ENCODE data around the gene ALDH4A1.

DNA sequence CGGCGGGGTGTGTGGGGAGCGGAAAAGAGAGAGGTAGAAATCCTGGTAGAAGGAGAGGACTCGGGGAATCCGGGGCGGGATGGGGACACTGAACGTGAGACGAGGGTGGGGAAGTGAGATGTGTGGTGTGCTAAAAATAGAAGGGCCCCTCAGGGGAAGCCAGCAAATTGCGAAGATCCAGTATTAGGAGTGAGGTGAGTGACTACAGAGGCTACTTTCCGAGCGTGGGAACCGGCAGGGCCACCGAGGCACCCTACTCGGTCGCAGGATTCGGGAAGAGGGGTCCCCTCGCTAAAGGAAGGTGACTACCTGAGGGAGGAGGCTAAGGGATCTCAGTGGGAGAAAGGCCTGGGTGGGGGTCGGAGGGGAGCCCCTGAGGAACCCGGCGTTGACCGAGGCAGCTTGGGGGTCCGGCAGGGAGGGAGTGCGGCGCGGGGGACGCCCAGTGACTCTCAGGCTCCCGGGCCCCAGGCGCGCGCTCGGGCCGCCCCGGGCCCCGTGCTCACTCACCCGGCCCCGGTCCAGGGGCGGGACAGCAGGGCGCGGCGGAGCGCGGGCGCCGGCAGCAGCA is 318 bp downstream of the ALDH4A1 start:
- TF ChIP-seq, protein P1, sequence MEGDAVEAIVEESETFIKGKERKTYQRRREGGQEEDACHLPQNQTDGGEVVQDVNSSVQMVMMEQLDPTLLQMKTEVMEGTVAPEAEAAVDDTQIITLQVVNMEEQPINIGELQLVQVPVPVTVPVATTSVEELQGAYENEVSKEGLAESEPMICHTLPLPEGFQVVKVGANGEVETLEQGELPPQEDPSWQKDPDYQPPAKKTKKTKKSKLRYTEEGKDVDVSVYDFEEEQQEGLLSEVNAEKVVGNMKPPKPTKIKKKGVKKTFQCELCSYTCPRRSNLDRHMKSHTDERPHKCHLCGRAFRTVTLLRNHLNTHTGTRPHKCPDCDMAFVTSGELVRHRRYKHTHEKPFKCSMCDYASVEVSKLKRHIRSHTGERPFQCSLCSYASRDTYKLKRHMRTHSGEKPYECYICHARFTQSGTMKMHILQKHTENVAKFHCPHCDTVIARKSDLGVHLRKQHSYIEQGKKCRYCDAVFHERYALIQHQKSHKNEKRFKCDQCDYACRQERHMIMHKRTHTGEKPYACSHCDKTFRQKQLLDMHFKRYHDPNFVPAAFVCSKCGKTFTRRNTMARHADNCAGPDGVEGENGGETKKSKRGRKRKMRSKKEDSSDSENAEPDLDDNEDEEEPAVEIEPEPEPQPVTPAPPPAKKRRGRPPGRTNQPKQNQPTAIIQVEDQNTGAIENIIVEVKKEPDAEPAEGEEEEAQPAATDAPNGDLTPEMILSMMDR (conservative IDR thresholded peaks at IDR 0.05; ENCODE audit: low read length) = no peak
- no peak for TF ChIP-seq EZH2phosphoT487 (IDR thresholded peaks at IDR 0.05; ENCODE audit: borderline replicate concordance, low read depth, low read length)
